Stimulated activated CD4-positive, alpha-beta T cell treated with anti-CD3 and anti-CD28 coated beads, Interleukin-4, amount 100 ng/mL, for 48 hours (primary cell): ENCODE data around the gene CHPF.

Source experiments
- DNase-seq, 2 donors: peaks; one replicate each; pipeline ENCODE4 v3.0.0-alpha.2; 2020; ENCODE audit warnings: low read depth in 2 of 2

CHPF gene, protein sequence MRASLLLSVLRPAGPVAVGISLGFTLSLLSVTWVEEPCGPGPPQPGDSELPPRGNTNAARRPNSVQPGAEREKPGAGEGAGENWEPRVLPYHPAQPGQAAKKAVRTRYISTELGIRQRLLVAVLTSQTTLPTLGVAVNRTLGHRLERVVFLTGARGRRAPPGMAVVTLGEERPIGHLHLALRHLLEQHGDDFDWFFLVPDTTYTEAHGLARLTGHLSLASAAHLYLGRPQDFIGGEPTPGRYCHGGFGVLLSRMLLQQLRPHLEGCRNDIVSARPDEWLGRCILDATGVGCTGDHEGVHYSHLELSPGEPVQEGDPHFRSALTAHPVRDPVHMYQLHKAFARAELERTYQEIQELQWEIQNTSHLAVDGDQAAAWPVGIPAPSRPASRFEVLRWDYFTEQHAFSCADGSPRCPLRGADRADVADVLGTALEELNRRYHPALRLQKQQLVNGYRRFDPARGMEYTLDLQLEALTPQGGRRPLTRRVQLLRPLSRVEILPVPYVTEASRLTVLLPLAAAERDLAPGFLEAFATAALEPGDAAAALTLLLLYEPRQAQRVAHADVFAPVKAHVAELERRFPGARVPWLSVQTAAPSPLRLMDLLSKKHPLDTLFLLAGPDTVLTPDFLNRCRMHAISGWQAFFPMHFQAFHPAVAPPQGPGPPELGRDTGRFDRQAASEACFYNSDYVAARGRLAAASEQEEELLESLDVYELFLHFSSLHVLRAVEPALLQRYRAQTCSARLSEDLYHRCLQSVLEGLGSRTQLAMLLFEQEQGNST

DNA sequence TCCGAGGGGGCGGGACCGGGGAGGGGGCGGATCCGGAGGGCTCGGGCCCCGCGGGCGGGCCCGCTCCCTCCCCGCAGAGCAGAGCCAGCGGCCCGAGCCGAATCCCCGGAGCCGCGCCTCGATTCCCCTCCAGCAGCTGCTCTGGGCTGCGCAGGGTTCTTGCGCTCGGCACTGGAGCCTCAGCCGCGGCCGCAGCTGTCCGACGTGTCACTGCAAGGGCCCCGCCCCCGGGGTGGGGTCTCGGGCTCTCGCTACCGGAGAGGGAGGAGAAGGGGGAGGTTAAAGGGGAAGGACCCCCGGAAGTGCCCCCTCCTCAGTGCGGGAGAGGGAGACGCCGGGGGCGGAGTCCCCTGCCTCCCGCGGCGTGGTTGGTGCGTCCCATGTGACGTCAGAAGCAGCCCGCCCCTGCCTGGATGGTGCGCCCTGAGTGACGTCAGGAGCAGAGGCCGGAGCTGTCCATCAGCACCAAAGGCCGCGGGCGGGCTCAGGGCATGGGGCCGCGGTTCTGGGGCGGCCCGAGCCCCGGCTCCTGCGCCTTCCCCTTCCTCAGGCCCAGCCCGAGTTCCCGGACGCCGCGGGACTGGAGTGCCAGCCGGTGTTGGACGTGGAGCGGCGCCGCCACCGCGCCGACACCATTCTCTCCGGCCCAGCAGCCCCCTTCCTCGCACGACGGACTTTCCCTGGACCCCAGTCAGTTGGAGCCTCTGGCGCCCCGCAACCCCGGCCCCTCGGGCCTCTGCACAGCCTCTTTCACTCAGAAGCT, at the start of gene CHPF, which contains the start of gene TMEM198:
Gene CHPF (minus strand): TSS at position 214 of the 763 bp plus-strand sequence. CDS start 271 bp downstream, outside the sequence.
Gene TMEM198 (plus strand): TSS at position 433 of the 763 bp plus-strand sequence. CDS start 700 bp downstream, outside the sequence.
- DNase-seq: peak; percentile 91 to 96

DNA sequence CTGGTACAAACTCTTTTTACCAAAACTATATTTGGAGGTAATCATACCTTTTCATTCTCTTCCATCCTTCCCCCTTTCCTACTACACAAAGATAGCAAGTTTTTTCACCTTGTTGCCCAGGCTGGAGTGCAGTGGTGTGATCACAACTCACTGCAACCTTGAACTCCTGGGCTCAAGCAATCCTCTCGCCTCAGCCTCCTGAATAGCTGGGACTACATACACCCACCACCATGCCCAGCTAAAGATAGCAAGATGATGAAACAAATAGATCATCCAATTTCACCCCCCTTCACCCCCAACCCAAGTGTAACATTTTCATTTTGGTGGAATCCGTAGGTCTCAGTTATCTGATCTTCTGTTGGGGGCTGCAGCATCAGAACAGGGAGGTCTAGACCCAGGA, 49.5 kb upstream of the CHPF start:
- DNase-seq: no peak

DNA sequence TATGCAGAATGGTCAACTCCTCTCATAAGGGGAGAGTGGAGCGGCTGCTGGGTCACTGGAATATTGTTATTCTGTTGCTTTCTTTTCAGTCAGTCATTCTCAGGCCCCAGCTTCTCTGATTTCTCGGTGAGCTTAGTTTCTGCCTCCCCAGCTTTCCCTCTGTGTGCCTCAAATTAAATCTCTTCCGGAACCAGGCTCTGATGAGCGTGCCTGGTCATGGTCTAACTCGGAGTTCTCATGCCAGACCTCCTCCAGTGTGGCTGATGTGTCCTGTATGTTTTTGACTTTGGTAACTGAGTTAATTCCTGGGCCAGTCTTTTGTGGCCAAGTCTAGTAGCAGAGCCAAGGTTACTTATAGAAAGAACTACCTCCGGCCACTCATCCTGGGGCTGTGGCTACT, 49.1 kb upstream of the CHPF start:
- no peak for DNase-seq

DNA sequence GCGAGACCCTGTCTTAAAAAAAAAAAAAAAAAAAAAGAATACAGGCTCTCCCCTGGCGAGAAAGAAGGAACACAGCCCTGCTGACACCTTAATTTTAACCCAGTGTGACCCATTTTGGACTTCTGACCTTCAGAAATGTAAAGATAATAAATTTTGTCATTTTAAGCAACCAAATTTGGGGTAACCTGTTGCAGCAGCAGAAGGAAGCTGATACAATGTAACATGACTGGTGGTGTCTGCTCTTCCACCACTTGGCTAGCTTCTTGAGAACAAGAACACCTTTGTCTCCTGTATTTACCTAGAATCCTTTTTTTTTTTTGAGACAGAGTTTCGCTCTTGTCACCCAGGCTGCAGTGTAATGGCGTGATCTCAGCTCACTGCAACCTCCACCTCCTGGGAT, 47.5 kb upstream of the CHPF start:
- no peak for DNase-seq

DNA sequence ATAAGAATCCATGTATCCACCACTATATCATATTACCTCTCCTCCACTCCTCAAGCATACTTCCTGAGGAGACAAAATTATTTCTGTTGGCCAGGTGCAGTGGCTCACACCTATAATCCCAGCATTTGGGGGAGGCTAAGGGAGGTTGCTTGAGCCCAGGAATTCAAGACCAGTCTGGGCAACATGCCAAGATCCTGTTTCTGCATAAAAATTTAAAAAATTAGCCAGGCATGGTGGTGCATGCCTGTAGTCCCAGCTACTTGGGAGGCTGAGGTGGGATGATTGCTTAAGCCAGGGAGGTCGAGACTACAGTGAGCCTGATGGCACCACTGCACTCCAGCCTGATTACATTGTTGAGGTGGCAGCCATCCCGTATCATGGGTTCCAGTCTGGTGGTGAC, 37.7 kb upstream of the CHPF start:
- DNase-seq: no peak

DNA sequence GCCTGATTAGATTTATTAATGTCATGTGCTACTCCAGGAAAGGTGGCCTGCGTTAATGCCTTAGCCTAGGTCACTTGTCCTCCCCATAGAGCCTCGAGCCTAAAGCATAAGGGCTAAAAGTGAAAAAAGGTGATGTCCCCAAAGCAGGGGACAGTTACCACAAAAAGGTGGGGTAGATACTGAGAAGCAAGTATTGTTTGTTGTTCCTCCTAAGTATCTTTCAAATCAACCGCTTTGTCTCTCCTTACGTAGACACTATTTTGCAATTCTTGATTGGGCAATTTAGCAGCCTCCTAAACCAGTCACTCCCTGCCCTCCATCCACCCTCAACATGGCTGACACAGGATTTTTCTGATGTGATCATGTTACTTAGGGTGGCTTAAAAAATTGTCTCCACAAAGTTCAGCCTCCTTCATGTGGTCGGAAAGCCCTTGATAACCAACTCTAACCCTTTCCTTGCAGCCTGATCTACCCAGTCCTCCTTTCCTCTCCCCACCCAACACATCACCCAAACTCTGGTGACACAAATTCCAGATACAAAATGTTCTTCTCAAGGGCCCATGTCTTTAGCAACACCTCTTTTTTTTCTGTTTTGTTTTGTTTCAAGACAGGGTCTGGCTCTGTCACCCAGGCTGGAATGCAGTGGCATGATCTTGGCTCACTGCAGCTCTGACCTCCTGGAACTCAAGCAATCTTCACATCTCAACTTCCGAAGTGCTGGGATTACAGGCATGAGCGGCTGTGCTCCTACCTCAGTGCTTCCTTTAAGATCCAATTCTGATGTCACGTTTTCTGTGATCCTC, 35.4 kb upstream of the CHPF start:
- no peak for DNase-seq

DNA sequence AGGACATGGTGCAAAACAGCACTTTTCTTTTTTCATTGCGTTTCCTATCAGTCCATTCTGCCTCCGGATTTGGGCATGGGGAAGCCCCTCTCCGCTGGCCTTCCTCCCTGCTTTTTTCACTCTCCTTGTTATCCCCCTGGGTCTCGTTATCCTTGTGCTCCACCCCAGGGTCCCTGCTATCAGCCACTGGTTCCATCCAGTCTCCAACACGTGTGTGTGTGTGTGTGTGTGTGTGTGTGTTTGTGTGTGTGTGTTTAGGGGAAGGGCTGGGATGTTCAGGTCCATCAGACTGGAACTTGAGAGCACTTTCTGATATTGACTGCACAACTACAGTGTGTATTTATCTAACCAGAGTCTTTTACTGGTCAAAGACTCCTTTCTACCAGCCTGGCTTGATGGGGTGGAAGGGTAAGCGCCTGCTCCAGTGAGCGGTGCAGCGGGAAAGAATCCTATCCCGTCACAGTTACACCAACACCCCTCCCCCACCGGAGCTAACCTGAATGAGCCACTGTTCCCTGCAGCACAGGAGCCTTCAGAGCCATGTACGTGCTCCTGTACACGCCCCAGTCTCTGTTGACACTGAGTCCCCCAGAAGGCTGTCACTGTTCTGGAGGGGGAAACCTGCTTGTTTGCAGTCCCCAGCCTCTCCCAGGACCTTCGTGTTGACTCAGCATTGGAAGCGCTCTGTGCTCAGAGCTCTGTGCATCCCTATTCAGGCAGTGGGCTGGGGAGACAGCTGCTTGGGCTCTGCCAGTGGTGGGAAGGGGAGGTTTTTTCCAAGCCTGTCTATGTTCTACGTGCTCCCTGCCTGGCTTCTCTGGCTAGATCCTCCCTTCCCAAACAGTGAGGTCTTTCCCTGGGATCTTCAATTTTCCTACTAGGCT, 33.1 kb upstream of the CHPF start:
- DNase-seq: no peak

DNA sequence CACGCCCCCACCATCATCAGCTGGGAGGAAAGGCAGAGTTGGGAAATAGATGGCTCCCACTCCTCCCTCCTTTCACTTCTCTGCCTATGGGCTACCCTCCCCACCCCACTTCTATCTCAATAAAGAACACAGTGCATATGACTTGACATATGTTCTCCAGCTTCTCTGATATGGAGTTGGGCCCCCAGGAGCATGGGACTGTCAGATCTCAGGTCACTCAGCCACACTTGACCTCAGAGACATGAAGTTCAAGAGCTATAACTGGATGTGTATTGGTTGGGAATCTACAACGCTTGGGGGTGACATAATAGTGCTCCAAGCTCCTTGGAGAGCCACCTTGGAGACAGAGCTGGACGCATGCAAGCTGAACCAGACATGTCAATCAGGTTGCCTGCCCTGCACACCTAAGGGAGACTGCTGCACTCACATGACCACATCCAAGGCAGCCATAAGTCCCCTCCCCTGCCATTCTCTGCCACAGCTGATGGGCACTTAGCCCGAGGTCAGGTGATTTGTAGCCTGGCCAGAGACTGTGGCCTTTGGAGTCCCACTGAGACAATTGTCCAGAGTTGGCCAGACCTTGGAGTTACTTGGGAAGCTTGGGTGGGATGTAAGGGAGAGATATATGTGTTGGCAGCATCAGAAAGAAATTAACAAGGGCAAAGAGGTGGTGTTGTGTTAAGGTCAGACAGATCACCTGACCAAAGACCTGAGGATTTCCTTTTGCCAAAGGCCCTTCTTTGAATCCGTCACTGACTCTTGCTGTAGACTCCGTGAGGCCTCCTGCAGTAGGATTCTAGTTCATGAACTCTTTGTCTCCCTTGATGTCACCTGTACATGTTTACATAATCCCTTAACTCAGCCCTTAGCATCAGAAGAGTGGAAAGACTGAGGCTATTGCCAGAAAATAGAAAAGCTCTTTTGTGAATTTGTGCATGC, 32.2 kb upstream of the CHPF start:
- DNase-seq: no peak

DNA sequence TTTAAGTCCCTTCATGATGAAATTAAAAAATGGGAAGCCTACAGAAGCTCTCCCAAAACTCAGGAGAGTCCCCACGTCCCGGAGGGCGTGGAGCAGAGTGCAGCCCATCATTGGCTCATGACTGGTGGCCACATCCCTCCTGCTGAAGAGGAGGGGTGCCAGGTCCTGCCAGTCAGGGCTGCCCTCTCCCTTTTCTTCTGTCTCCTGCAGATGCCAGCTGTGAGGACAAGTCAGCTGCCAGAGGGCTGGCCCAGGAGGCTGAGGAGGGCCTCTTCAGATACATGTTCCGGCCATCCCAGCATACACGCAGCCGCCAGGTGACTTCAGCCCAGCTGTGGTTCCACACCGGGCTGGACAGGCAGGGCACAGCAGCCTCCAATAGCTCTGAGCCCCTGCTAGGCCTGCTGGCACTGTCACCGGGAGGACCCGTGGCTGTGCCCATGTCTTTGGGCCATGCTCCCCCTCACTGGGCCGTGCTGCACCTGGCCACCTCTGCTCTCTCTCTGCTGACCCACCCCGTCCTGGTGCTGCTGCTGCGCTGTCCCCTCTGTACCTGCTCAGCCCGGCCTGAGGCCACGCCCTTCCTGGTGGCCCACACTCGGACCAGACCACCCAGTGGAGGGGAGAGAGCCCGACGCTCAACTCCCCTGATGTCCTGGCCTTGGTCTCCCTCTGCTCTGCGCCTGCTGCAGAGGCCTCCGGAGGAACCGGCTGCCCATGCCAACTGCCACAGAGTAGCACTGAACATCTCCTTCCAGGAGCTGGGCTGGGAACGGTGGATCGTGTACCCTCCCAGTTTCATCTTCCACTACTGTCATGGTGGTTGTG, 31.1 kb upstream of the CHPF start:
- DNase-seq: no peak

DNA sequence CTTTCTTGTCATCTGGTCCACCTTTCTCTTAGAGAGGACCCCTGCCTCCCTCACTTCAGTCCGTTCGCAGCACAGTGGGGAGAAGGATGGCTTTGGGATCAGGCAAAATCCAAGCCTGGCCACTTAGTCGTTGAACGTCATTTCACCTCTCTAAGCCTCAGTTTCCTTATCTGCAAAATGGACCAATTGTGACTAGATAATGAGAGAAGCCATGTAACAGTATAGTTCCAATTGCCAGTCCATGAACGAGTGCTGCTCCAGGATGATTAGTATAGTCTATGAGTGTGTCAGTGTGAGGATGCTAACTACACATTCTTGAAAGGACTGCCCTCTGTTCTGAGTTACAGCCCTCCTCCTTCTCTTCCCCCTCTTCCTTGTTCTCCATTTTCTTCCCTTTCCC, 29.6 kb upstream of the CHPF start:
- DNase-seq: no peak

DNA sequence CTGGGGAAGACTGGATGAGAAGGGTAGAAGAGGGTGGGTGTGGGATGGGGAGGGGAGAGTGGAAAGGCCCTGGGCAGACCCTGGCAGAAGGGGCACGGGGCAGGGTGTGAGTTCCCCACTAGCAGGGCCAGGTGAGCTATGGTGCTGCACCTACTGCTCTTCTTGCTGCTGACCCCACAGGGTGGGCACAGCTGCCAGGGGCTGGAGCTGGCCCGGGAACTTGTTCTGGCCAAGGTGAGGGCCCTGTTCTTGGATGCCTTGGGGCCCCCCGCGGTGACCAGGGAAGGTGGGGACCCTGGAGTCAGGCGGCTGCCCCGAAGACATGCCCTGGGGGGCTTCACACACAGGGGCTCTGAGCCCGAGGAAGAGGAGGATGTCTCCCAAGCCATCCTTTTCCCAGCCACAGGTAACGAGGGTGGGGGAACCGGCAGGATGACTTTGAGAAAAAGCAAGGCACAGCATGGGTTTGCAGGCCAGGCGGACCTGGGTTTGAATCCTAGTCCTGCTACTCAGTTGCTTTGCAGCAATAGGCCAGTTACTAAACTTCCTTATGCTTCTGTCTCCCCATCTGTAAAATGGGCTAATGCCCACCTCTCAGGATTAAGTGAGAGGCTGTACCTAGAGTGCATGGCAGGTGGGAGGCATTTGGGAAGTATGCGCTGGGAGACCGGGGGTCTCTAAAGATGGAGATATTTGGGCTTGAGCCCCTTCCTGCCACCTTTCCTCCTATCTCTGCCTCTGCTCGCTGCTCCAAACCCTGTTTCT, 28.8 kb upstream of the CHPF start, which contains the start of gene INHA:
Gene INHA (plus strand): TSS at position 74 of the 765 bp plus-strand sequence. CDS start 65 bp downstream, at position 139.
- no peak for DNase-seq

DNA sequence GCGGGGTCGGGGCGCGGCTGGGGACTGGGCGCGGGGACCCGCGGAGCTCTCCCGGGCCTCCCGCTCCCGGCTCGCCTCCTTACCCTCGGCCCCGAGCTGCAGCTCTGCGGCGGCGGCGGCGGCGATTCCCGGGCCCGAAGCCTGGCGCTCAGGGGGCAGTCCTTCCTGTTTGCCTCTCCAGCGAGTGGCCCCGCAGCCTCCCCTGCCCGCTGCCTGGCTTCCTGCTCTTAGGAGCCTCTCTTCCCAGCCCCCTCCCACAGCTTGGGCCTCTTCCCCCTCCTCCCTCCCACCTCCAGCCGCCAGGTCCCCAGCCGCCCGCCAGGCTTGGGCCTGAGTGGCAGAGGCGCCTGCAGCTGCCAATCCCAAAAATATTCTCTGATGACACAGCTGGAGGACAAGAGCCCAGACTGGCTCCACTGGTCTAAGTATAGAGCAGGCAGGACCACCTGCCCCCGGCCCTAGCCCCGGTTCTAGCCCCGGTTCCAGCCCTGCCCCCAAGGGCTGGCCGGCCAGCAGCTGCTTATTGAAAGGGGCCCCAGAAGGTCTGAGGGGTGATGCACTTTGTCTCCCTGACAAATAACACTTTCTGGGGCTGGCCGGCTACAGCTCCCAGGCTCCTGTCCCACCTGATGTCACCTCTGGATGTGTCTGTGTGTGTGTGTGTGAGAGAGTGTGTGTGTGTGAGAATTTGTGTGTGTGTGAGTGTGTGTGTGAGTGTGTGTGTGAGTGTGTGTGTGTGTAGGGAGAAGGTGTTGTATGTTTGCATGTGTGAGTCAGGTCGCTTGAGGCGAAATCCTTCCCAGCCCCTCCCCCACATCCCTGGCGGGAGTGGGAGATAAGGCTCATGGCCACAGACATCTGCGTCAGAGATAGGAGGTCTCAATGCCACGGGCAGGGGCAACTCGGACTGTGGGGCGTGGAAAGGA, 28.0 kb upstream of the CHPF start, which contains the start of gene OBSL1:
Gene OBSL1 (minus strand): TSS at position 229 of the 926 bp plus-strand sequence. CDS start 307 bp downstream, outside the sequence.
- DNase-seq: no peak

DNA sequence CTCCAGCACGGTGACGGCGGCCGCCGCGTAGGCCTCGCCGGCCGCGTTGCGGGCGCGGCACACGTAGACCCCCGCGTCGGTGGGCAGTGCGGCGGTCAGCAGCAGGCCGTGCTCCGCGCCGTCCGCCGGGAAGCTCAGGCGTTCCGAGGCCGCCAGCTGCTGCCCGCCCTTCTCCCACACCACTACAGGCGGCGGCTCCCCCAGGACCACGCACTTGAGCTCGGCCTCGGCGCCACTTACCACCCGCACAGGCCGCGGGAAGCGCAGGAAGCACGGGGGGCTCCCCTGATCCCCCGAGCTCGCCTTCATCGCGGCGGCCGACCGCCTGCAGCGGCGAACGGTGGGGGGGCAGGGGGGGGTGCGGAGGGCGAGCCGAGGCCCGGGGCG, 27.3 kb upstream of the CHPF start:
- no peak for DNase-seq

DNA sequence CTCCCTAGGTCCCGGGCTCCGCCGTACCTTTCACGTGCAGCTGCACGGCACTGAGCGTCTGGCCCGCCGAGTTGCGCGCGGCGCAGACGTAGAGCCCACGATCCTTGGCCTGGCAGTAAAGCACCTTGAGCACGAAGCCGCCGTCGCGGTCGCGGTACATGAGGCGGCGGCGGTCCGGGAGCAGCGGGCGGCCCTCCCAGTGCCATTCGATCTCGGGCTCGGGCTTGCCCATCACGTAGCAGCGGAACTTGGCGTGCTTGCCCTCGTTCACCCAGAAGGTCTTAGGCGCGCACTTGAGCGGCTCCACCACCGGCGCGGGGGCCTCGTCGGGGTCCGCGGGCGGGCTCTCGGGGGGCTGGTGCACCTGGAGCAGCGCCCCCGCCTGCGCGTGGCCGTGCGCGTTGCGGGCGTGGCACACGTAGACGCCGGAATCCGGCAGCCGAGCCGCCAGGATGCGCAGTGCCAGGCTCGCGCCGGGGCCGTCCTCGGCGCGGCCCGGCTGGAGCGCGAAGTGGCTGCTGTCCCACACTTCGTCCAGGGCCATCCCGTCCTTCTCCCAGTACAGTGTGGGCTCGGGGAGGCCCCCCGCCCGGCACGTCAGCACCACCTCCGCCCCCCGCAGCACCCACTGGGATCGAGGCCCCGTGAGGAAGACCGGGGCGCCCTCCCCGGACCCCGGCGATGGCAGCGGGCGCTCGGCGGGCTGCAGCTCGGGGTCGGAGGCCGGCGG, 26.8 kb upstream of the CHPF start:
- no peak for DNase-seq

DNA sequence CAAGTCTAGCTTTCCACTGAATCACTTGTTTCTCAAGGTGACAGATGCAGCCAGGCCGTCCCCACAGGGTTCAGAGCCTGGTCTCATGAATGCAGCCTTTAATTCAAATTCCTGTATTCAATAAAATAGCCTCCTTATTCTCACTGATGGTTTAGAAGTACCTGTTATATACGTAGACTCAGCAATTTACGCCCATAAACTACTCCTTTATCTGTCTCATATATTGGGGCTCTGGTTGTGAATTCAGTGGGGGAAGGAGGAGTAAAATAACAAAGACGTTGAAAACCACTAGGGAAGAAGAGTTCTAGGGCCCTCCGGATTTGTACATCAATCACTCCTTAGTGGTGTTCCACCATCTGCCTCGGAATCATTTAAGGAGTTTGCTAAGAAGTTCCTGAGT, 26.0 kb upstream of the CHPF start:
- no peak for DNase-seq
